Activated CD4-positive, alpha-beta T cell treated with anti-CD3 and anti-CD28 coated beads, Interleukin-10, Interleukin-2, amounts not matched to agents 100 ng/mL and 50 ng/mL, durations not matched to agents 16 hours and 8 hours (primary cell): ENCODE measurements around the gene PWWP2B.

Source experiments
- DNase-seq: peaks from one replicate; pipeline ENCODE4 v3.0.0-alpha.2; 2020

Gene PWWP2B

GRCh38 chr10:132395704-132396493 is 1.1 kb upstream of the PWWP2B start:
- DNase-seq: no peak

- DNase-seq: peak; percentile 44
Measured at GRCh38 chr10:132396494-132397035, 435 bp upstream of the PWWP2B start.

GRCh38 chr10:132397671-132398565 is 918 bp downstream of the PWWP2B start:
- DNase-seq: peak; percentile 17

- no peak for DNase-seq
Measured at GRCh38 chr10:132398566-132398991, 1.6 kb downstream of the PWWP2B start.

GRCh38 chr10:132399117-132400035 is 2.4 kb downstream of the PWWP2B start:
- no peak for DNase-seq

- DNase-seq: no peak
Measured at GRCh38 chr10:132400041-132400546, 3.1 kb downstream of the PWWP2B start.

GRCh38 chr10:132400547-132401151 is 3.6 kb downstream of the PWWP2B start:
- no peak for DNase-seq

DNA sequence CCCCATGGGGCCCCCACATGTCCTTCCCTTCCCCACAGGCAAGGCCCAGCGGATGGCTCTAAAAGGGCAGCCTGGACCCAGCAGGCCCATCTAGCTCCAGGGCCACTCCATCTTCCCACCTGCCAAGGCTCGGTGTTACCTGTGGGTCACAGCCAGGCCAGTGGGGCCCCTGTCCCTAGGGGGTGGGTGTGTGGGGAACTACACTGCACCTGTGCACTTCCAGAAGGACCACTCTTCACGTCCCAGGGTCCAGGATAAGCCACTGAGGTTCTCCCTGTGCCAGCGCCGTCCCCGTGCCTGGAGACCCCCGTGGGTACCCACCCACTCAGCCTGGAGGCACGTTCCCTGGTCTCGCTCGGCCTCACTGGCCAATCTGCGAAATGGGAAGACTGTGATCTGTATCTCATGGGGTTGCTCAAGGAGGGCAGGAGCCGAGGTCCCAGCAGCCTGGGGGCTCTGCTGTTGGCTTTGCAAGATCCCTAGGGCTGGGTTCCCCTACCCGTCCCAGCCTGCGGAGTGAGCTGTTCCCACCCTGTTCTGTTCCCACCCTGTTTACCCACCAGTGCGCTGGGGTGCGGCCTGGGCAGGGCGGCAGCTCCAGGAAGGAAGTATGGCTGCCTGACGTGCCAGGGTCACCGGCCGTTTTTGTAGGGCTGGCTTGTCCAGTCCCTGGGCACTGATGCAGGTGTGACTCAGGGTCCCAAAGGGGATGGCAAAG is 4.6 kb downstream of the PWWP2B start:
- DNase-seq: no peak

DNA sequence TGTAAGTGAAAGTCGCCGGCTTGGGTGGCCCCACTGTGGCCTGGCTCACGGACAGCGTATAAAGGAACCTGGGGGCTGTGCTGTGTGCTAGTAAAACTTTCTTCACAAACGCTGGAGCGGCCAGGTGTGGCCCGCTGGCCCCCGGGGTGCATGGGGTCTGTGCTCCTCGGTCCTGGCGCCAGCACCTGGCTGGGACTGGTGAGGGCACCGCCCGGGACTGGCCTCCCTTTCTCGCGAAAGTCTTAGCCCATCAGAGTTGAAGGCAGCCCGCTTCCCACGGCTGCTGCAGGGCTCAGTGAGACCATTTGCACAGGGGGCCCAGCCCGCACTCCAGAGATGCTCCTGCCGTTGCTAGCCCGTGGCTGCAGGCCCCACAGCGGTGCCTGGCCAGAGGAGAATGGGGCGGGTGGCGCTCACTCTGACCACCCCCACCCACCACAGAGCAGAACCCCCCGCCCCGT is 5.8 kb downstream of the PWWP2B start:
- no peak for DNase-seq

DNA sequence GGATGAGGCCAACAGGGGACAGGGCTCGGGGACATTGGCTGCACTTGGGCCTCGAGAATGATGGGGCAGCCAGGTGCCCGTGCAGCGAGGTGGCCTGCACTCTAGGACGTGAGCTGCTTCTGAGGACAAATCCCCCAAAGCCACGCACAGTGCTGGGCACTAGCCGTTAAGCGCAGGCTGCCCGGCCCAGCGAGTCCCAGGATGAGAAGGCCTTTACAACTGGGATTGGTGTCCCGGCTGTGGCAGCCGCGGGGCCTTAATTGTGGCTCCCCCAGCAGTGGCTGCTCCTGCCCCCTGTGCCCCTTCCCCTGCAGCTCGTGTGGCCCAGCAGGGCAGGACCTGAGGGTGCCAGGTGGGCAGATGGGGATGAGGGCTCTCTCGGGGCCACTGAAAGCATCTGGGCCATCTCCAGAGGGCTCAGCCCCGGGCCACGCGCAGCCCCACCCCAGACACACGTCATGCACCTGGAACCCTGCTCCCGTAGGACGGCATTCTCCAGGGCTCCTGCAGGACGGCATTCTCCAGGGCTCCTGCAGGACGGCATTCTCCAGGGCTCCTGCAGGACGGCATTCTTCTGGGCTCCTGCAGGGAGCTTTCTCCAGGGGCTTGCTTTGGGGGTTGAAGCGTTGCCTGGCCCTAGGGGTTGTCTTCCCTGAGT is 6.6 kb downstream of the PWWP2B start:
- no peak for DNase-seq

DNA sequence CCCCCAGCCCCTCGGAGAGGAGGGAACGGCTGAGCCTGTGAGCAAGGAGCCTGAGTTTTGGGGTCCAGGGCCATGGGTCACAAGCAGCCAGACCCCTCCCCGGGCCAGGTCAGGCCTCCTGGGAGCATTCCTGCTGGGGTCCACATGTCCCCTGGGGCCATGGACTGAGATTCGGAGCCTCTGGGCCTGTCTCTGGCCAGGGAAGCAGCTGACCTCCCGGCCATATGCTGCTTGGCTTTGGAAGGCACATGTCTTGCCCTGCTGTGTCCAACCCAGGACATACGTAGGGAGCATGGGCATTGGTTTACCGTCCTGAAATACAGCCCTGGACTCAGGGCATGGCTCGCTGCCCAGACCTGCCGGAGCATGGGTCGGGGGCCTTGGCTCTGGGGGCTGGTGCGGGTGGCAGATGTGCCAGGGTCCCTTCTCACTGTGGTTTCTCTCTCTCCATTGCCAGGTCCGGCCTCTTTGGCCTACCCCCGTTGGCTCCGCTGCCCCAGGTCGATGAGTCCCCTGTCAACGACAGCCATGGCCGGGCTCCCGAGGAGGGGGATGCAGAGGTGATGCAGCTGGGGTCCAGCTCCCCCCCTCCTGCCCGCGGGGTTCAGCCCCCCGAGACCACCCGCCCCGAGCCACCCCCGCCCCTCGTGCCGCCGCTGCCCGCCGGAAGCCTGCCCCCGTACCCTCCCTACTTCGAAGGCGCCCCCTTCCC is 7.3 kb downstream of the PWWP2B start:
- DNase-seq: no peak

DNA sequence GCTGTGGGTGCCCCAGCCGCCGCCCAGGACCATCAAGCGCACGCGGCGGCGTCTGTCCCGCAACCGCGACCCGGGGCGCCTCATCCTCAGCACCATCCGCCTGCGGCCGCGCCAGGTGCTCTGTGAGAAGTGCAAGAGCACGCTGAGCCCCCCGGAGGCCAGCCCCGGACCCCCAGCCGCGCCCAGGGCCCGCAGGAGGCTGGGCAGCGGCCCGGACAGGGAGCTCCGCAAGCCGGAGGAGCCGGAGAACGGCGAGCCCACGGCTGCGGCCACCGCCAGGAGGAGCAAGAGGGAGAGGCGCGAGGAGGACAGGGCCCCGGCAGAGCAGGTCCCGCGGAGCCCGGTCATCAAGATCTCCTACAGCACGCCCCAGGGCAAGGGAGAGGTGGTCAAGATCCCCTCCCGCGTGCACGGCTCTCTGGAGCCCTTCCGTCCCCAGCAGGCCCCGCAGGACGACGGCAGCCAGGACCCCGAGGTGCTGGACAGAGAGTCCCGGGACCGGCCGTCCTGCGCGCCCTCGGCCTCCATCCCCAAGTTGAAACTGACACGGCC is 8.0 kb downstream of the PWWP2B start:
- no peak for DNase-seq

GRCh38 chr10:132405463-132405991 is 8.5 kb downstream of the PWWP2B start:
- DNase-seq: no peak

DNA sequence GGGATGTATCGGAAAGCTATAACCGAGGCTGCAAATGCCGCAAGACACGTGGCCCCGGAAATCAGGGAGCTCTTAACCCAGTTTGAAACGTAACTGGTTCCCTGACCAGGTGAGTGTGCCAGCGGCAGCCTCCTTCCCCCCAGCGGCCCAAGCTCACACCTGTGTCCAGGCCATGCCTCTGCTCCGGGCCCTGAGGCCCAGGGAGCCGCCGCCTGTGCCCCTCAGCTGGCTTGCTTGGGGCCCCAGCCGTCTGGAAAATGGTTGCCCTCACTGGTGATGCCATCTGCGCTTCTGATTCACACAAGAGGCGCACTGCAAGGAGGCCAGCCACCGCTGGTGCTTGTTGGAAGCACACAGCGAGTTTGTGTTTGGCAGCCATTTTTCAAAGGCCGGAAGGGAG is 9.2 kb downstream of the PWWP2B start:
- DNase-seq: no peak

- no peak for DNase-seq
Measured at GRCh38 chr10:132406750-132407149, 9.8 kb downstream of the PWWP2B start.

DNA sequence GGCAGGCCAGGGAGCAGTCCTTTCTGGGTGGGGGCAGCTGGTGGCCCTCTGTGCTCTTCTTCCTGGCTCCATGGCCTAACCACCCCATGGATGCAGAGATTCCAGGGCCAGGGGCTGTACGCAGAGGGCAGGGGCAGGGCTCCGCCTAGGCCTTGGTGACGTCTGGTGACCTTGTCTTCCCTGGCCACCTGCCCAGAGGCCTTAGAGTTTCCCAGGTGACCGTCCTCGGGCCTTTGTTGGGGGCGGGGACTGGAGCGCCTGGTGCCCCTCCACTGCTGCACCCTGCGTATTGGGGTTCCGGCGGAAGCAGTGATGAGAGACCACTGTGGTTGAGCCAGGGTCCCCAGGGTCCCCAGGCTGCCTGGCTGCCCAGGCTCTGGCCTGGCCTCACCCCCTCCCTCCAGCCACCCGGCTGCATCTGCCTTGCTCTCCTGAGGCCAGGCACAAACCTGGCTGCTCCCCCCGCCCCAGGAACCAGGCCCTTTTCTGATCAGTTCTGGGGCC is 10.3 kb downstream of the PWWP2B start:
- no peak for DNase-seq

GRCh38 chr10:132407846-132408278 is 10.9 kb downstream of the PWWP2B start:
- no peak for DNase-seq

DNA sequence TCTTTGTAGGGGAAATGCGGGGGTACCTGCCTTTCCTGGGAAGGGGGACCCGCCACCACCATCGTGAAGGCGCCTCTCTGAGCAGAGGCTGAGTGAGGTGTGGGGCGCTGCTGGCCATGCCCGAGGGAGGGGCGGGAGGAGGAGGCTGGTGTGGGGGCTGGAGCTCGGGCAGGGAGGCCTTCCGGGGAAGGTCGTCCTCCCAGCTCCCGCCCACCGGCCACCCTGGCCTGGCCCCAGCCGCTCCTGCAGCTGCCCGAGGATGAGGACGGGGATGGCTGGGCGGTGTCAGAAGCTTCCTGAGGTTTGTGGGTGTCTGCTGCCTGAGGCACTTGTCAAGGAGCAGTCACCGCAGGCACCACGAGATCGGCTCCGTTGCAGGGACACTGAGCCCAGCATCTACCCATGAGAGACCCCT is 11.4 kb downstream of the PWWP2B start:
- no peak for DNase-seq
